HepG2 (cell line): ENCODE measurements around the gene CDCA5. TPM values are rescaled to one million over a fixed set of nuclear protein-coding genes. Genes with fewer than 3 reads are reported as not detected.

Experiments
- ARNT ChIP-seq: fragments of 450-650 bp; IDR thresholded peaks from 2 replicates; pipeline ENCODE4 v1.6.1; 2017
- ATRX ChIP-seq: sonication (generic); formaldehyde crosslinking; IDR thresholded peaks from 2 replicates; pipeline ENCODE4 v1.4.0; 2020; ENCODE audit warnings: missing genetic modification reagents, borderline replicate concordance
- HNF4G ChIP-seq, 2 experiments: sonication (generic) in 1 of 2; formaldehyde crosslinking in 1 of 2; IDR thresholded peaks; 2 replicates each; pipeline versions ENCODE4 v1.4.0 to v1.6.1; 2011 to 2020; ENCODE audit warnings: borderline replicate concordance in 2 of 2, low read depth in 2 of 2, mild to moderate bottlenecking in 2 of 2, low read length in 1 of 2, missing genetic modification reagents in 1 of 2, moderate library complexity in 1 of 2
- KMT2B ChIP-seq: IDR thresholded peaks from 2 replicates; pipeline ENCODE4 v1.6.1; 2016; ENCODE audit warnings: missing genetic modification reagents, missing compliant biosample characterization
- MBNL3 ChIP-seq: fragments of 250-450 bp; sonication (Bioruptor Pico); conservative IDR thresholded peaks from 2 replicates; pipeline ENCODE4 v1.8.0; 2022; ENCODE audit warnings: mild to moderate bottlenecking, inconsistent platforms
- ZNF674 ChIP-seq: sonication (generic); formaldehyde crosslinking; IDR thresholded peaks from 2 replicates; pipeline ENCODE4 v1.5.0; 2020; ENCODE audit warnings: low read depth, mild to moderate bottlenecking, missing genetic modification reagents
- polyA plus RNA-seq, 8 experiments: library from polyadenylated mRNA; depleted of rRNA in 3 of 8; stranded (reverse) in 7 of 8; unstranded in 1 of 8; fragments of >200 nt; fragmentation: Illumina TruSeq in 4 of 8; extraction: Trizol in 4 of 8; gene quantifications; 2 replicates each; pipeline versions ENCODE4 v1.2.1 to v1.2.3, GENCODE V29; 2011 to 2016; ENCODE audit warnings: low read depth in 4 of 8, missing spikeins in 1 of 8, mixed read lengths in 1 of 8; ENCODE audit not compliant: insufficient read depth in 1 of 8
- total RNA-seq, 5 experiments: library from RNA; depleted of rRNA; stranded (reverse); fragments of >200 nt; fragmentation: Illumina TruSeq; extraction: Trizol; gene quantifications; 2 replicates each; pipeline ENCODE4 v1.2.3, GENCODE V29; 2016; ENCODE audit warnings: low read depth in 1 of 5
- TF ChIP-seq, protein P1 (sequence below): sonication (generic); formaldehyde crosslinking; IDR thresholded peaks from one replicate; pipeline ENCODE4 v1.5.1; 2020; ENCODE audit warnings: mild to moderate bottlenecking, missing genetic modification reagents; ENCODE audit errors: not compliant biosample characterization
- TF ChIP-seq, protein P2 (sequence below): sonication (generic); formaldehyde crosslinking; IDR thresholded peaks from 2 replicates; pipeline ENCODE4 v1.5.0; 2020; ENCODE audit warnings: mild to moderate bottlenecking, missing genetic modification reagents
- TF ChIP-seq, protein P3 (sequence below): sonication (generic); formaldehyde crosslinking; IDR thresholded peaks from 2 replicates; pipeline ENCODE4 v1.8.1; 2023; ENCODE audit warnings: mild to moderate bottlenecking, missing genetic modification reagents, borderline replicate concordance
- TF ChIP-seq, protein P4 (sequence below): IDR thresholded peaks from 2 replicates; pipeline ENCODE4 v1.6.1; 2016; ENCODE audit warnings: low read depth, missing genetic modification reagents, missing compliant biosample characterization

CDCA5 gene
- total and polyA plus RNA-seq, 2 of the 13 experiments (the other 11 are each of a cell fraction or from before 2014, with no cell fraction given), result 13.5 to 50.6 TPM

DNA sequence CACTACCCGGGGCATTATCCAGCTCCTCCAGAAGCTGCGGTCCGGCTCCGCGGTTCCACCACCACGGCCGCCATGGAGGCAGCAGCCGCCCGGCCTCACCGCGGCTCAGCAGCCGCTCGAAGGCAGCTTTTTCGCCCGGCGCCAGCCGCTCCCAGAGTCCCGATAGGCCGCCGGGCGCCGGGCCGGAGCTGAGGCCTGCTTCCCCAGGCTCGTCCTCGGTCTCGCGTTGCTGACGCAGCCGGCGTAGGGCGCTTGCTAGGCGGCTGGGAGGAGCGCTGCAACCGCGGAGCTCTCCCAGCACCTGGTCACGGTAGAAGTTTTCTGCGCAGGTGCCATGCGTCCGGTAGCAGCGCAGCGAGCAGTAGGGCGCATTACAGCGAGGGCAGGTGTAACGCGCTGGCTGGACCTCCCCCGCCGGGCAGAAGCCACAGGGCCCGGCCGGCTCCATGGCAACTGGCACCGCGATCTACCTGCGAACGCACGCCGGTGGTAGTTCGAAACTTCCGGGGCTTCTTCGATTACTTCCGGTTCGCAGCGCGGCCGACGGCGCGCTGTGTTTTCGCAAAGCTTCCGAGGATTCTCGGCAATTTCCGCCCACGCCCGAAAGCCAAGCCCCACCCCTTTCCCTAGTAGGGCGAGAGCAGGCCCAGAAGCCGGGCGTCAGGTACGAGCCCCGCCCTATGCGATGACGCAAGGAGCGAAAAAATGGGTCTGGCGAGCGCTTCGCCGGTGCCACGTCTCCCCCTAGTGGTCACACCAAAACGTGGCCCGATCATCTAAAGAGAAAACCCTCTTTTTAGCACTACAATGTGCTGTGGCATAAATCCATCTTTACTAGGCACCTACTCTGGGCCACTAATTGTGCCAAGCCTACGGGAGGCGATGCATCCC is 33.6 kb upstream of the CDCA5 start, which contains the start of gene ZNHIT2 (continued):
- TF ChIP-seq, protein P1, sequence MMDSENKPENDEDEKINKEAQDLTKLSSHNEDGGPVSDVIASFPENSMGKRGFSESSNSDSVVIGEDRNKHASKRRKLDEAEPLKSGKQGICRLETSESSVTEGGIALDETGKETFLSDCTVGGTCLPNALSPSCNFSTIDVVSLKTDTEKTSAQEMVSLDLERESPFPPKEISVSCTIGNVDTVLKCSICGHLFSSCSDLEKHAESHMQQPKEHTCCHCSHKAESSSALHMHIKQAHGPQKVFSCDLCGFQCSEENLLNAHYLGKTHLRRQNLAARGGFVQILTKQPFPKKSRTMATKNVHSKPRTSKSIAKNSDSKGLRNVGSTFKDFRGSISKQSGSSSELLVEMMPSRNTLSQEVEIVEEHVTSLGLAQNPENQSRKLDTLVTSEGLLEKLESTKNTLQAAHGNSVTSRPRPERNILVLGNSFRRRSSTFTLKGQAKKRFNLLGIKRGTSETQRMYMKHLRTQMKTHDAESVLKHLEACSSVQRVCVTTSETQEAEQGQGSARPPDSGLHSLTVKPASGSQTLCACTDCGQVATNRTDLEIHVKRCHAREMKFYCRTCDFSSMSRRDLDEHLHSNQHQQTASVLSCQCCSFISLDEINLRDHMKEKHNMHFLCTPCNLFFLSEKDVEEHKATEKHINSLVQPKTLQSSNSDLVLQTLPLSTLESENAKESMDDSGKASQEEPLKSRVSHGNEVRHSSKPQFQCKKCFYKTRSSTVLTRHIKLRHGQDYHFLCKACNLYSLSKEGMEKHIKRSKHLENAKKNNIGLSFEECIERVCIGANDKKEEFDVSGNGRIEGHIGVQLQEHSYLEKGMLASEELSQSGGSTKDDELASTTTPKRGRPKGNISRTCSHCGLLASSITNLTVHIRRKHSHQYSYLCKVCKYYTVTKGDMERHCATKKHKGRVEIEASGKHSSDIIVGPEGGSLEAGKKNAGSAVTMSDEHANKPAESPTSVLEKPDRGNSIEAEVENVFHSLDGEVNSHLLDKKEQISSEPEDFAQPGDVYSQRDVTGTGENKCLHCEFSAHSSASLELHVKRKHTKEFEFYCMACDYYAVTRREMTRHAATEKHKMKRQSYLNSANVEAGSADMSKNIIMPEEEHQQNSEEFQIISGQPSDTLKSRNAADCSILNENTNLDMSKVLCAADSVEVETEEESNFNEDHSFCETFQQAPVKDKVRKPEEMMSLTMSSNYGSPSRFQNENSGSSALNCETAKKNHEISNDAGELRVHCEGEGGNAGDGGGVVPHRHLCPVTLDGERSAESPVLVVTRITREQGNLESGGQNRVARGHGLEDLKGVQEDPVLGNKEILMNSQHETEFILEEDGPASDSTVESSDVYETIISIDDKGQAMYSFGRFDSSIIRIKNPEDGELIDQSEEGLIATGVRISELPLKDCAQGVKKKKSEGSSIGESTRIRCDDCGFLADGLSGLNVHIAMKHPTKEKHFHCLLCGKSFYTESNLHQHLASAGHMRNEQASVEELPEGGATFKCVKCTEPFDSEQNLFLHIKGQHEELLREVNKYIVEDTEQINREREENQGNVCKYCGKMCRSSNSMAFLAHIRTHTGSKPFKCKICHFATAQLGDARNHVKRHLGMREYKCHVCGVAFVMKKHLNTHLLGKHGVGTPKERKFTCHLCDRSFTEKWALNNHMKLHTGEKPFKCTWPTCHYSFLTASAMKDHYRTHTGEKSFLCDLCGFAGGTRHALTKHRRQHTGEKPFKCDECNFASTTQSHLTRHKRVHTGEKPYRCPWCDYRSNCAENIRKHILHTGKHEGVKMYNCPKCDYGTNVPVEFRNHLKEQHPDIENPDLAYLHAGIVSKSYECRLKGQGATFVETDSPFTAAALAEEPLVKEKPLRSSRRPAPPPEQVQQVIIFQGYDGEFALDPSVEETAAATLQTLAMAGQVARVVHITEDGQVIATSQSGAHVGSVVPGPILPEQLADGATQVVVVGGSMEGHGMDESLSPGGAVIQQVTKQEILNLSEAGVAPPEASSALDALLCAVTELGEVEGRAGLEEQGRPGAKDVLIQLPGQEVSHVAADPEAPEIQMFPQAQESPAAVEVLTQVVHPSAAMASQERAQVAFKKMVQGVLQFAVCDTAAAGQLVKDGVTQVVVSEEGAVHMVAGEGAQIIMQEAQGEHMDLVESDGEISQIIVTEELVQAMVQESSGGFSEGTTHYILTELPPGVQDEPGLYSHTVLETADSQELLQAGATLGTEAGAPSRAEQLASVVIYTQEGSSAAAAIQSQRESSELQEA (CRISPR knock-in tag), result peak; percentile 73
- TF ChIP-seq KMT2B, result 0 out of 2 replicates have a peak, but pooled peaks have one; percentile 54
- no peak for TF ChIP-seq MBNL3 (CRISPR knock-in tag)
- TF ChIP-seq HNF4G (IDR thresholded peaks at IDR 0.05; ENCODE audit: borderline replicate concordance, low read depth, low read length), result peak; percentile 65; the same call in 1 of the 2 replicates
- TF ChIP-seq HNF4G (CRISPR knock-in tag; IDR thresholded peaks at IDR 0.05; ENCODE audit: borderline replicate concordance, low read depth), result no peak
- TF ChIP-seq, protein P2, sequence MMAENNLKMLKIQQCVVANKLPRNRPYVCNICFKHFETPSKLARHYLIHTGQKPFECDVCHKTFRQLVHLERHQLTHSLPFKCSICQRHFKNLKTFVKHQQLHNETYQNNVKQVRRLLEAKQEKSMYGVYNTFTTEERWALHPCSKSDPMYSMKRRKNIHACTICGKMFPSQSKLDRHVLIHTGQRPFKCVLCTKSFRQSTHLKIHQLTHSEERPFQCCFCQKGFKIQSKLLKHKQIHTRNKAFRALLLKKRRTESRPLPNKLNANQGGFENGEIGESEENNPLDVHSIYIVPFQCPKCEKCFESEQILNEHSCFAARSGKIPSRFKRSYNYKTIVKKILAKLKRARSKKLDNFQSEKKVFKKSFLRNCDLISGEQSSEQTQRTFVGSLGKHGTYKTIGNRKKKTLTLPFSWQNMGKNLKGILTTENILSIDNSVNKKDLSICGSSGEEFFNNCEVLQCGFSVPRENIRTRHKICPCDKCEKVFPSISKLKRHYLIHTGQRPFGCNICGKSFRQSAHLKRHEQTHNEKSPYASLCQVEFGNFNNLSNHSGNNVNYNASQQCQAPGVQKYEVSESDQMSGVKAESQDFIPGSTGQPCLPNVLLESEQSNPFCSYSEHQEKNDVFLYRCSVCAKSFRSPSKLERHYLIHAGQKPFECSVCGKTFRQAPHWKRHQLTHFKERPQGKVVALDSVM (CRISPR knock-in tag), result peak; percentile 44
- TF ChIP-seq ZNF674 (CRISPR knock-in tag), result 0 out of 2 replicates have a peak, but pooled peaks have one; percentile 38
- TF ChIP-seq ATRX (CRISPR knock-in tag), result no peak
- TF ChIP-seq ARNT, result no peak
- TF ChIP-seq, protein P3, sequence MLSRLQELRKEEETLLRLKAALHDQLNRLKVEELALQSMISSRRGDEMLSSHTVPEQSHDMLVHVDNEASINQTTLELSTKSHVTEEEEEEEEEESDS (CRISPR knock-in tag), result no peak
- TF ChIP-seq, protein P4, sequence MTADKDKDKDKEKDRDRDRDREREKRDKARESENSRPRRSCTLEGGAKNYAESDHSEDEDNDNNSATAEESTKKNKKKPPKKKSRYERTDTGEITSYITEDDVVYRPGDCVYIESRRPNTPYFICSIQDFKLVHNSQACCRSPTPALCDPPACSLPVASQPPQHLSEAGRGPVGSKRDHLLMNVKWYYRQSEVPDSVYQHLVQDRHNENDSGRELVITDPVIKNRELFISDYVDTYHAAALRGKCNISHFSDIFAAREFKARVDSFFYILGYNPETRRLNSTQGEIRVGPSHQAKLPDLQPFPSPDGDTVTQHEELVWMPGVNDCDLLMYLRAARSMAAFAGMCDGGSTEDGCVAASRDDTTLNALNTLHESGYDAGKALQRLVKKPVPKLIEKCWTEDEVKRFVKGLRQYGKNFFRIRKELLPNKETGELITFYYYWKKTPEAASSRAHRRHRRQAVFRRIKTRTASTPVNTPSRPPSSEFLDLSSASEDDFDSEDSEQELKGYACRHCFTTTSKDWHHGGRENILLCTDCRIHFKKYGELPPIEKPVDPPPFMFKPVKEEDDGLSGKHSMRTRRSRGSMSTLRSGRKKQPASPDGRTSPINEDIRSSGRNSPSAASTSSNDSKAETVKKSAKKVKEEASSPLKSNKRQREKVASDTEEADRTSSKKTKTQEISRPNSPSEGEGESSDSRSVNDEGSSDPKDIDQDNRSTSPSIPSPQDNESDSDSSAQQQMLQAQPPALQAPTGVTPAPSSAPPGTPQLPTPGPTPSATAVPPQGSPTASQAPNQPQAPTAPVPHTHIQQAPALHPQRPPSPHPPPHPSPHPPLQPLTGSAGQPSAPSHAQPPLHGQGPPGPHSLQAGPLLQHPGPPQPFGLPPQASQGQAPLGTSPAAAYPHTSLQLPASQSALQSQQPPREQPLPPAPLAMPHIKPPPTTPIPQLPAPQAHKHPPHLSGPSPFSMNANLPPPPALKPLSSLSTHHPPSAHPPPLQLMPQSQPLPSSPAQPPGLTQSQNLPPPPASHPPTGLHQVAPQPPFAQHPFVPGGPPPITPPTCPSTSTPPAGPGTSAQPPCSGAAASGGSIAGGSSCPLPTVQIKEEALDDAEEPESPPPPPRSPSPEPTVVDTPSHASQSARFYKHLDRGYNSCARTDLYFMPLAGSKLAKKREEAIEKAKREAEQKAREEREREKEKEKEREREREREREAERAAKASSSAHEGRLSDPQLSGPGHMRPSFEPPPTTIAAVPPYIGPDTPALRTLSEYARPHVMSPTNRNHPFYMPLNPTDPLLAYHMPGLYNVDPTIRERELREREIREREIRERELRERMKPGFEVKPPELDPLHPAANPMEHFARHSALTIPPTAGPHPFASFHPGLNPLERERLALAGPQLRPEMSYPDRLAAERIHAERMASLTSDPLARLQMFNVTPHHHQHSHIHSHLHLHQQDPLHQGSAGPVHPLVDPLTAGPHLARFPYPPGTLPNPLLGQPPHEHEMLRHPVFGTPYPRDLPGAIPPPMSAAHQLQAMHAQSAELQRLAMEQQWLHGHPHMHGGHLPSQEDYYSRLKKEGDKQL (CRISPR knock-in tag), result no peak
